H1 (cell line): ENCODE measurements around the gene CDV3. TPM values are rescaled to one million over a fixed set of nuclear protein-coding genes. Genes with fewer than 3 reads are reported as not detected.

Experiments
- CTCF ChIA-PET: fragments of 300-600 bp; sonication (Branson Sonifier 250); formaldehyde crosslinking; loops from one replicate; lab custom pipeline; 2021; ENCODE audit not compliant: partially characterized antibody; lab: Charles Lee
- POLR2A ChIA-PET: fragments of 300-600 bp; sonication (Branson Sonifier 250); formaldehyde crosslinking; loops from one replicate; lab custom pipeline; 2021; ENCODE audit warnings: inconsistent platforms; ENCODE audit not compliant: partially characterized antibody; lab: Charles Lee
- DNase-seq, 2 experiments: peaks; one replicate each; pipeline versions ENCODE4 v3.0.0 to v3.0.0-alpha.2; 2010 to 2022; ENCODE audit warnings: low spot score in 2 of 2, low read depth in 1 of 2, mixed read lengths in 1 of 2
- FAIRE-seq: peaks from 2 replicates; lab custom pipeline; 2011; peaks lifted over from hg19 to GRCh38; lab: Jason Lieb, UNC
- H2AFZ ChIP-seq: 2 replicates; pipeline ENCODE4 v1.8.1; 2012; ENCODE audit warnings: low read length, inconsistent platforms
- H2AK5ac ChIP-seq: 2 replicates; pipeline ENCODE4 v1.6.1; 2013; ENCODE audit warnings: low read depth, low read length
- H2BK120ac ChIP-seq: replicated peaks from 2 replicates; pipeline ENCODE3; 2013; ENCODE audit warnings: low read depth, low read length, inconsistent platforms
- H2BK12ac ChIP-seq: 2 replicates; pipeline ENCODE4 v1.6.1; 2013; ENCODE audit warnings: low read depth, low read length
- H2BK15ac ChIP-seq: 2 replicates; pipeline ENCODE4 v1.6.1; 2013; ENCODE audit warnings: low read length
- H2BK20ac ChIP-seq: 2 replicates; pipeline ENCODE4 v1.6.1; 2013; ENCODE audit warnings: low read length
- H2BK5ac ChIP-seq: 2 replicates; pipeline ENCODE4 v1.6.1; 2013; ENCODE audit warnings: low read depth, low read length
- H3K14ac ChIP-seq: 2 replicates; pipeline ENCODE4 v1.6.1; 2013; ENCODE audit warnings: inconsistent platforms; ENCODE audit not compliant: insufficient read length
- H3K18ac ChIP-seq: 2 replicates; pipeline ENCODE4 v1.6.1; 2013; ENCODE audit warnings: low read length; ENCODE audit errors: extremely low read depth
- H3K23ac ChIP-seq: 2 replicates; pipeline ENCODE4 v1.6.1; 2013; ENCODE audit warnings: inconsistent platforms; ENCODE audit not compliant: insufficient read length
- H3K23me2 ChIP-seq: 2 replicates; pipeline ENCODE4 v1.6.1; 2013; ENCODE audit warnings: low read depth, low read length
- H3K27ac ChIP-seq: 2 replicates; pipeline ENCODE4 v1.6.1; 2011; ENCODE audit warnings: low read depth, low read length, inconsistent platforms
- H3K27me3 ChIP-seq, 4 experiments: replicated peaks in 1 of 4; 1 replicate in 1 of 4; 2 replicates in 3 of 4; pipeline versions ENCODE4 v1.6.1 to v1.8.1; 2011 to 2013; ENCODE audit warnings: low read length in 3 of 4, mild to moderate bottlenecking in 3 of 4, inconsistent platforms in 2 of 4, mixed read lengths in 2 of 4, moderate library complexity in 1 of 4; ENCODE audit not compliant: control insufficient read depth in 3 of 4, insufficient read depth in 3 of 4; ENCODE audit errors: extremely low read depth in 1 of 4
- H3K36me3 ChIP-seq, 4 experiments: 2 replicates each; pipeline versions ENCODE4 v1.6.1 to v1.8.1; 2011 to 2013; ENCODE audit warnings: mild to moderate bottlenecking in 4 of 4, low read length in 3 of 4, moderate library complexity in 2 of 4, control low read depth in 1 of 4, inconsistent platforms in 1 of 4; ENCODE audit not compliant: insufficient read depth in 4 of 4, control insufficient read depth in 2 of 4
- H3K4ac ChIP-seq: replicated peaks from 2 replicates; pipeline ENCODE3; 2013; ENCODE audit warnings: low read length, low read depth, mixed read lengths, inconsistent platforms; ENCODE audit not compliant: insufficient read length
- H3K4me1 ChIP-seq, 4 experiments: replicated peaks in 1 of 4; 1 replicate in 1 of 4; 2 replicates in 3 of 4; pipeline versions ENCODE4 v1.6.1 to v1.8.1; 2011 to 2013; ENCODE audit warnings: low read length in 3 of 4, inconsistent platforms in 2 of 4, mixed read lengths in 1 of 4; ENCODE audit not compliant: insufficient read depth in 4 of 4, control insufficient read depth in 3 of 4
- H3K4me2 ChIP-seq, 2 experiments: 2 replicates each; pipeline versions ENCODE4 v1.6.1 to v1.8.1; 2011 to 2013; ENCODE audit warnings: low read depth in 2 of 2, low read length in 2 of 2, control low read depth in 1 of 2, inconsistent platforms in 1 of 2, mild to moderate bottlenecking in 1 of 2; ENCODE audit not compliant: insufficient read depth in 1 of 2
- H3K4me3 ChIP-seq, 4 experiments: fragments of 200-600, 300-600 bp in 1 of 4; sonication (generic), shearing (Covaris generic), sonication (Bioruptor Twin) in 1 of 4; 2 replicates each; pipeline versions ENCODE4 v1.5.1 to v1.8.1; 2011 to 2016; ENCODE audit warnings: low read length in 4 of 4, low read depth in 3 of 4, control low read depth in 2 of 4, inconsistent platforms in 2 of 4, mild to moderate bottlenecking in 2 of 4, mixed read lengths in 1 of 4, moderate library complexity in 1 of 4; ENCODE audit not compliant: insufficient read depth in 2 of 4; ENCODE audit errors: extremely low read depth in 1 of 4
- H3K56ac ChIP-seq: replicated peaks from 2 replicates; pipeline ENCODE3; 2013; ENCODE audit warnings: low read depth, mild to moderate bottlenecking, mixed read lengths, low read length, inconsistent platforms; ENCODE audit not compliant: insufficient read length
- H3K79me1 ChIP-seq: 2 replicates; pipeline ENCODE4 v1.6.1; 2013; ENCODE audit warnings: low read depth, low read length, control low read depth
- H3K79me2 ChIP-seq, 2 experiments: 2 replicates each; pipeline versions ENCODE4 v1.6.1 to v1.8.1; 2012 to 2013; ENCODE audit warnings: low read length in 2 of 2, mild to moderate bottlenecking in 2 of 2, inconsistent platforms in 1 of 2; ENCODE audit not compliant: insufficient read depth in 2 of 2, control insufficient read depth in 1 of 2
- H3K9ac ChIP-seq, 4 experiments: replicated peaks in 1 of 4; 1 replicate in 1 of 4; 2 replicates in 3 of 4; pipeline versions ENCODE4 v1.6.1 to v1.8.1; 2011 to 2013; ENCODE audit warnings: low read depth in 3 of 4, low read length in 3 of 4, control low read depth in 2 of 4, mild to moderate bottlenecking in 2 of 4, moderate library complexity in 2 of 4, inconsistent platforms in 1 of 4; ENCODE audit errors: extremely low read depth in 1 of 4
- H3K9me3 ChIP-seq, 2 experiments: 2 replicates each; pipeline versions ENCODE4 v1.6.1 to v1.8.1; 2012 to 2013; ENCODE audit warnings: mild to moderate bottlenecking in 2 of 2, moderate library complexity in 2 of 2, control low read depth in 1 of 2, inconsistent platforms in 1 of 2, low read depth in 1 of 2, low read length in 1 of 2, mixed read lengths in 1 of 2; ENCODE audit not compliant: insufficient read depth in 2 of 2
- H4K20me1 ChIP-seq, 2 experiments: replicated peaks in 1 of 2; 2 replicates each; pipeline versions ENCODE3 to v1.8.1; 2011 to 2013; ENCODE audit warnings: inconsistent platforms in 2 of 2, low read length in 2 of 2, mild to moderate bottlenecking in 1 of 2; ENCODE audit not compliant: insufficient read depth in 2 of 2, control insufficient read depth in 1 of 2
- H4K5ac ChIP-seq: 2 replicates; pipeline ENCODE4 v1.6.1; 2013; ENCODE audit warnings: low read length, low read depth, mixed read lengths, inconsistent platforms; ENCODE audit not compliant: insufficient read length
- H4K8ac ChIP-seq: 2 replicates; pipeline ENCODE4 v1.8.0; 2013; ENCODE audit warnings: mild to moderate bottlenecking, moderate library complexity, low read length, inconsistent platforms; ENCODE audit not compliant: insufficient read depth; ENCODE audit errors: extremely low read depth
- H4K91ac ChIP-seq: replicated peaks from 2 replicates; pipeline ENCODE3; 2013; ENCODE audit warnings: low read length, mixed read lengths, inconsistent platforms; ENCODE audit not compliant: insufficient read length
- ATF2 ChIP-seq: IDR thresholded peaks from 2 replicates; pipeline ENCODE4 v1.6.1; 2012; ENCODE audit warnings: low read length, inconsistent platforms
- WGBS, 2 experiments: shearing (Covaris generic) in 1 of 2; methylation state at CpG; one replicate each; pipeline versions ENCODE4 v1.1.6 to v1.1.7; 2013 to 2015; ENCODE audit warnings: low lambda C conversion rate in 2 of 2, mixed read lengths in 2 of 2, inconsistent platforms in 1 of 2, low coverage in 1 of 2, missing lambda C conversion rate in 1 of 2; ENCODE audit not compliant: insufficient replicate concordance in 2 of 2, insufficient coverage in 1 of 2, insufficient read length in 1 of 2; ENCODE audit errors: extremely low coverage in 1 of 2, missing lambda C conversion rate in 1 of 2; 5-methylcytosine and 5-hydroxymethylcytosine counted together
- polyA plus RNA-seq, 7 experiments: library from polyadenylated mRNA; depleted of rRNA in 3 of 7; stranded (reverse) in 5 of 7; unstranded in 2 of 7; fragments of >200 nt in 5 of 7; fragments of 200-250 nt in 2 of 7; gene quantifications; 1 replicate in 5 of 7; 2 replicates in 1 of 7; 4 replicates in 1 of 7; pipeline versions ENCODE4 v1.2.1 to v1.2.3, GENCODE V29; 2011 to 2013; ENCODE audit warnings: missing spikeins in 2 of 7, mixed read lengths in 2 of 7
- total RNA-seq: library from RNA; stranded (reverse); fragmentation: NEBNext Ultra II Directional; extraction: Animal tissue kit (Norgen Biotek cat#: 25700); gene quantifications from 2 replicates; pipeline ENCODE4 v1.2.1, GENCODE V29; 2021

CDV3 gene
- total and polyA plus RNA-seq, 2 of the 8 experiments (the other 6 are each of a cell fraction or from before 2014, with no cell fraction given): 29.4 to 163 TPM

- H3K9ac ChIP-seq: no peak overlapping the region
- H3K36me3 ChIP-seq: peaks cover 2 to 54% (median 20%) of the 10 kb centered on the region in 4 experiments; a peak in 7 of 8 replicates
- no peak overlapping the region for H4K8ac ChIP-seq
- no peak for TF ChIP-seq ATF2
- H3K9me3 ChIP-seq: no peaks in the 10 kb centered on the region
- H3K4me2 ChIP-seq: no peak overlapping the region
- H2BK15ac ChIP-seq: no peak overlapping the region
- H3K4ac ChIP-seq: no peak overlapping the region
- H3K18ac ChIP-seq: no peak overlapping the region
- H3K14ac ChIP-seq: no peak overlapping the region
- no peak overlapping the region for H4K91ac ChIP-seq
- FAIRE-seq (no peak), DNase-seq (no peak)
- H2BK5ac ChIP-seq: no peak overlapping the region
- no peak overlapping the region for H3K4me3 ChIP-seq
- H4K5ac ChIP-seq: no peak overlapping the region
- H3K23me2 ChIP-seq: no peaks in the 10 kb centered on the region
- ChIA-PET CTCF (no interaction called here), POLR2A (interaction anchor here (0.9 to 1.6 kb wide), 2 partner anchors 10 to 17 kb away, joined by 3 read pairs; no protein-coding TSS in a partner anchor)
- no peaks in the 10 kb centered on the region for H3K79me2 ChIP-seq
- no peaks in the 10 kb centered on the region for H3K4me1 ChIP-seq
- 92% methylated on average over 2 of the region's 2 CpGs; no CpG with 5 or more reads in 1 of the 2 experiments for WGBS, 2 experiments
- H2BK20ac ChIP-seq: no peak overlapping the region
- no peak overlapping the region for H3K27ac ChIP-seq
- no peak overlapping the region for H2BK120ac ChIP-seq
- H2AFZ ChIP-seq: no peak overlapping the region
- no peak overlapping the region for H2BK12ac ChIP-seq
- H3K27me3 ChIP-seq: no peaks in the 10 kb centered on the region
- H2AK5ac ChIP-seq: no peak overlapping the region
- no peaks in the 10 kb centered on the region for H3K79me1 ChIP-seq
- H3K23ac ChIP-seq: no peak overlapping the region
- no peak overlapping the region for H3K56ac ChIP-seq
- no peaks in the 10 kb centered on the region for H4K20me1 ChIP-seq
These were observed 55.7 kb downstream of the CDV3 start for GRCh38 chr3:133629146-133629545.
